ENCODE data around the gene GRID2. TPM values are rescaled to one million over a fixed set of nuclear protein-coding genes. Genes with fewer than 3 reads are reported as not detected.

The GRID2 gene
- polyA plus RNA-seq, 1 donor from 2014 or later: 14.9 TPM

DNA sequence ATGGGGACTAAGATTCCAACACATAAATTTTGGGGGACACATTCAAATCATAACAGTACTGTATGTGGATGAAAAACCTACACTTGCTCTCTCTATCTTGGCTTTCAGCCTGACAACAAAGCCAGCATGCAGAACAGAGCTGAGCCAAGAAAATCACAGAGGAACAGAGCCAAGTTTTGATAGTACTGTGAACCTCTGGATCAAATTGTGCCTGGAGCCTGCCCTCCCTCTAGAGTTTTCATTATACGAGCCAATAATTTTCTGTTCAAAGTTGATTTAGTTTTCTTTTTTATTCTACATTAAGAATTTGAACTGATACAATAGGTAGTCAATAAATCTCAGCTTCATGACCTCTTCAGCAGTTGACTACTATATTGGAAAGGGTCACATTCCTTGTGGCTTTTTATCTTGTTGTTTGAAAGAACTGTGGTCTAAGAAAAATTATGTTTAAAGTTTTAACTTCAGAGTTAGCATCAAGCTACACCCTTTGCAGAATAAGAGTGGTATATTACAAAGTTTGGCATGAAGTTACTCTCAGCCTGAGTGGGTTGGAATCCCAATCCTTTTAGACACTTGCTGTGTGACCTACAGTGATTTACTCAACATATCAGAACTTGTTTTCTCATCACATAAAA is 31.1 kb downstream of the GRID2 start:
- Histone ChIP-seq H3K9ac (ENCODE audit: low read length) (no peak overlapping the region), H3F3A (ENCODE audit: insufficient read depth, low read length, poor library complexity, severe bottlenecking) (no peaks in the 10 kb centered on the region), H3K27ac (ENCODE audit: low read length) (no peak overlapping the region), H3K79me2 (replicated peaks; ENCODE audit: insufficient read depth, low read length) (no peaks in the 10 kb centered on the region), H3K4me3 (ENCODE audit: low read length) (no peak overlapping the region), H3K9me3 (ENCODE audit: low read length) (no peaks in the 10 kb centered on the region), H3K27me3 (ENCODE audit: insufficient read depth, low read depth, low read length) (no peaks in the 10 kb centered on the region), H2AFZ (ENCODE audit: low read depth, low read length) (no peak overlapping the region), H4K20me1 (ENCODE audit: insufficient read depth) (no peaks in the 10 kb centered on the region), H3K4me2 (ENCODE audit: low read length) (no peak overlapping the region), H3K36me3 (ENCODE audit: insufficient read depth, low read length) (no peaks in the 10 kb centered on the region), H3K9me2 (ENCODE audit: insufficient read depth, low read length) (no peaks in the 10 kb centered on the region)
- TF ChIP-seq RAD21 (conservative IDR thresholded peaks at IDR 0.05): no peak
- no peak for TF ChIP-seq MXI1 (conservative IDR thresholded peaks at IDR 0.05; ENCODE audit: poor library complexity, severe bottlenecking)
- TF ChIP-seq POLR2AphosphoS5 (IDR thresholded peaks at IDR 0.05): no peak
- TF ChIP-seq, protein P1, sequence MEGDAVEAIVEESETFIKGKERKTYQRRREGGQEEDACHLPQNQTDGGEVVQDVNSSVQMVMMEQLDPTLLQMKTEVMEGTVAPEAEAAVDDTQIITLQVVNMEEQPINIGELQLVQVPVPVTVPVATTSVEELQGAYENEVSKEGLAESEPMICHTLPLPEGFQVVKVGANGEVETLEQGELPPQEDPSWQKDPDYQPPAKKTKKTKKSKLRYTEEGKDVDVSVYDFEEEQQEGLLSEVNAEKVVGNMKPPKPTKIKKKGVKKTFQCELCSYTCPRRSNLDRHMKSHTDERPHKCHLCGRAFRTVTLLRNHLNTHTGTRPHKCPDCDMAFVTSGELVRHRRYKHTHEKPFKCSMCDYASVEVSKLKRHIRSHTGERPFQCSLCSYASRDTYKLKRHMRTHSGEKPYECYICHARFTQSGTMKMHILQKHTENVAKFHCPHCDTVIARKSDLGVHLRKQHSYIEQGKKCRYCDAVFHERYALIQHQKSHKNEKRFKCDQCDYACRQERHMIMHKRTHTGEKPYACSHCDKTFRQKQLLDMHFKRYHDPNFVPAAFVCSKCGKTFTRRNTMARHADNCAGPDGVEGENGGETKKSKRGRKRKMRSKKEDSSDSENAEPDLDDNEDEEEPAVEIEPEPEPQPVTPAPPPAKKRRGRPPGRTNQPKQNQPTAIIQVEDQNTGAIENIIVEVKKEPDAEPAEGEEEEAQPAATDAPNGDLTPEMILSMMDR (IDR thresholded peaks at IDR 0.05; ENCODE audit: poor library complexity, severe bottlenecking): no peak
- TF ChIP-seq EZH2 (IDR thresholded peaks at IDR 0.05; ENCODE audit: borderline replicate concordance, insufficient read depth, low read length, poor library complexity, severe bottlenecking): no peak
- TF ChIP-seq, protein P2, sequence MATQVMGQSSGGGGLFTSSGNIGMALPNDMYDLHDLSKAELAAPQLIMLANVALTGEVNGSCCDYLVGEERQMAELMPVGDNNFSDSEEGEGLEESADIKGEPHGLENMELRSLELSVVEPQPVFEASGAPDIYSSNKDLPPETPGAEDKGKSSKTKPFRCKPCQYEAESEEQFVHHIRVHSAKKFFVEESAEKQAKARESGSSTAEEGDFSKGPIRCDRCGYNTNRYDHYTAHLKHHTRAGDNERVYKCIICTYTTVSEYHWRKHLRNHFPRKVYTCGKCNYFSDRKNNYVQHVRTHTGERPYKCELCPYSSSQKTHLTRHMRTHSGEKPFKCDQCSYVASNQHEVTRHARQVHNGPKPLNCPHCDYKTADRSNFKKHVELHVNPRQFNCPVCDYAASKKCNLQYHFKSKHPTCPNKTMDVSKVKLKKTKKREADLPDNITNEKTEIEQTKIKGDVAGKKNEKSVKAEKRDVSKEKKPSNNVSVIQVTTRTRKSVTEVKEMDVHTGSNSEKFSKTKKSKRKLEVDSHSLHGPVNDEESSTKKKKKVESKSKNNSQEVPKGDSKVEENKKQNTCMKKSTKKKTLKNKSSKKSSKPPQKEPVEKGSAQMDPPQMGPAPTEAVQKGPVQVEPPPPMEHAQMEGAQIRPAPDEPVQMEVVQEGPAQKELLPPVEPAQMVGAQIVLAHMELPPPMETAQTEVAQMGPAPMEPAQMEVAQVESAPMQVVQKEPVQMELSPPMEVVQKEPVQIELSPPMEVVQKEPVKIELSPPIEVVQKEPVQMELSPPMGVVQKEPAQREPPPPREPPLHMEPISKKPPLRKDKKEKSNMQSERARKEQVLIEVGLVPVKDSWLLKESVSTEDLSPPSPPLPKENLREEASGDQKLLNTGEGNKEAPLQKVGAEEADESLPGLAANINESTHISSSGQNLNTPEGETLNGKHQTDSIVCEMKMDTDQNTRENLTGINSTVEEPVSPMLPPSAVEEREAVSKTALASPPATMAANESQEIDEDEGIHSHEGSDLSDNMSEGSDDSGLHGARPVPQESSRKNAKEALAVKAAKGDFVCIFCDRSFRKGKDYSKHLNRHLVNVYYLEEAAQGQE (IDR thresholded peaks at IDR 0.05; ENCODE audit: borderline replicate concordance): no peak
- no peak for TF ChIP-seq SMC3 (conservative IDR thresholded peaks at IDR 0.05; ENCODE audit: poor library complexity)
- TF ChIP-seq EP300 (conservative IDR thresholded peaks at IDR 0.05; ENCODE audit: poor library complexity, severe bottlenecking): no peak
- no peak for TF ChIP-seq TAF1 (IDR thresholded peaks at IDR 0.05; ENCODE audit: low read depth)

DNA sequence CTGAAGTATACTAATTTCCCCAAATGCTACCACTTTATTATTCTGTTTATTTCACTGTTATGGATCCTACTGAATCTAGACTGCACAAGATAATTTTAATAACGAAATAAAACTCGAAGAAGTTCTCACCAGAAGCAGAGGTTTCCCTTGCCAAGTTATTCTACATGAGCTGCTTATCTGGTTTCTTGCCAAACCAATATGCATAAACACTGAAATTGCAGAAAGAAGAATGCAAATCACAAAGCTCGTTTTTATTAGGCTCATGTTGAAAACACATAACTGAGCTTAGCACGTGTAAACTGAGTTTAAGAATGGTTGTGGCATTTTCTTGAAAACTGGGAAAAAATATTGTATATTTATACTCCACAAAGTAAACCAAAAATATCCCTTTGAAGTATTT is 35.9 kb downstream of the GRID2 start:
- Histone ChIP-seq H3K4me3 (ENCODE audit: low read length) (no peak overlapping the region), H4K20me1 (ENCODE audit: insufficient read depth) (no peaks in the 10 kb centered on the region), H3K9me3 (ENCODE audit: low read length) (no peaks in the 10 kb centered on the region), H3K79me2 (replicated peaks; ENCODE audit: insufficient read depth, low read length) (no peaks in the 10 kb centered on the region), H3F3A (ENCODE audit: insufficient read depth, low read length, poor library complexity, severe bottlenecking) (no peaks in the 10 kb centered on the region), H3K27me3 (ENCODE audit: insufficient read depth, low read depth, low read length) (no peaks in the 10 kb centered on the region), H3K4me2 (ENCODE audit: low read length) (no peak overlapping the region), H3K36me3 (ENCODE audit: insufficient read depth, low read length) (no peaks in the 10 kb centered on the region), H3K27ac (ENCODE audit: low read length) (no peak overlapping the region), H2AFZ (ENCODE audit: low read depth, low read length) (no peak overlapping the region), H3K9me2 (ENCODE audit: insufficient read depth, low read length) (no peaks in the 10 kb centered on the region), H3K9ac (ENCODE audit: low read length) (no peak overlapping the region)
- no peak for TF ChIP-seq EZH2 (IDR thresholded peaks at IDR 0.05; ENCODE audit: borderline replicate concordance, insufficient read depth, low read length, poor library complexity, severe bottlenecking)
- no peak for TF ChIP-seq MXI1 (conservative IDR thresholded peaks at IDR 0.05; ENCODE audit: poor library complexity, severe bottlenecking)
- TF ChIP-seq EP300 (conservative IDR thresholded peaks at IDR 0.05; ENCODE audit: poor library complexity, severe bottlenecking): no peak

All from neural cell (in vitro differentiated cells).